ENCODE results near the gene INAFM2.

GRCh38 chr15:40357723-40358470 is 34.4 kb downstream of the INAFM2 start, which contains the start of gene DISP2:
- TF ChIP-seq, protein P1, sequence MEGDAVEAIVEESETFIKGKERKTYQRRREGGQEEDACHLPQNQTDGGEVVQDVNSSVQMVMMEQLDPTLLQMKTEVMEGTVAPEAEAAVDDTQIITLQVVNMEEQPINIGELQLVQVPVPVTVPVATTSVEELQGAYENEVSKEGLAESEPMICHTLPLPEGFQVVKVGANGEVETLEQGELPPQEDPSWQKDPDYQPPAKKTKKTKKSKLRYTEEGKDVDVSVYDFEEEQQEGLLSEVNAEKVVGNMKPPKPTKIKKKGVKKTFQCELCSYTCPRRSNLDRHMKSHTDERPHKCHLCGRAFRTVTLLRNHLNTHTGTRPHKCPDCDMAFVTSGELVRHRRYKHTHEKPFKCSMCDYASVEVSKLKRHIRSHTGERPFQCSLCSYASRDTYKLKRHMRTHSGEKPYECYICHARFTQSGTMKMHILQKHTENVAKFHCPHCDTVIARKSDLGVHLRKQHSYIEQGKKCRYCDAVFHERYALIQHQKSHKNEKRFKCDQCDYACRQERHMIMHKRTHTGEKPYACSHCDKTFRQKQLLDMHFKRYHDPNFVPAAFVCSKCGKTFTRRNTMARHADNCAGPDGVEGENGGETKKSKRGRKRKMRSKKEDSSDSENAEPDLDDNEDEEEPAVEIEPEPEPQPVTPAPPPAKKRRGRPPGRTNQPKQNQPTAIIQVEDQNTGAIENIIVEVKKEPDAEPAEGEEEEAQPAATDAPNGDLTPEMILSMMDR (IDR thresholded peaks at IDR 0.05 in 8 of 11, conservative IDR thresholded peaks at IDR 0.05 in 3 of 11), result peak in 1 of 11 experiments; percentile 10
- TF ChIP-seq POLR2AphosphoS5 (IDR thresholded peaks at IDR 0.05), result peak in 2 of 3 donors; percentile 23 to 44
- TF ChIP-seq POLR2A (IDR thresholded peaks at IDR 0.05), result no peak
